ENCODE measurements around the gene CTDP1.

CTDP1 gene

DNA sequence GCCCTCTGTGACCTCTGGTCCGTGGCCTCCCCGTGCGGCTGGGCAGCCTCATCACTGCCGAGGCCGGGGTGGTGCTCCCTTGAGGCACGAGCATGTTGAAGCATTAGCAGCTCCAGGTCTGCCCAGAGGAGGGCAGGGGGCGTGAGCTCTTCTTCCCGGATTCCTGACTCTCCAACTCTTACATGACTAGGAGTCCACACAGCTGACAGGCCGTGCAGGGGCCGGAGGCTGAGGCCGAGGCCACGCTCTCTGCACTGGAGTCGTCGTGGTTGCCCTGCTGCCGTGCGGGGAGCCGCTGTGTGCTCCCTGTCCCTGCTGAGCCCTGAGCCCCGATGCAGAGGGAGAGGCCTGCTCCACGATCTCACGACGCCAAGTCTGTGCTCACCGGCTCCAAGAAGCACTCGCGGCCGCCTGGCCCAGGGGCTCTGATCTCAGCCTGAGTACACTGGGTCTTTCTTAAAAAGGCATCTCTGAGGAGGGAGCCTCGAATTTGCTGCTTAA, 98.7 kb downstream of the CTDP1 start:
- DNase-seq (ENCODE audit: low read depth in 2 of 3, low spot score in 2 of 3) = no peak

DNA sequence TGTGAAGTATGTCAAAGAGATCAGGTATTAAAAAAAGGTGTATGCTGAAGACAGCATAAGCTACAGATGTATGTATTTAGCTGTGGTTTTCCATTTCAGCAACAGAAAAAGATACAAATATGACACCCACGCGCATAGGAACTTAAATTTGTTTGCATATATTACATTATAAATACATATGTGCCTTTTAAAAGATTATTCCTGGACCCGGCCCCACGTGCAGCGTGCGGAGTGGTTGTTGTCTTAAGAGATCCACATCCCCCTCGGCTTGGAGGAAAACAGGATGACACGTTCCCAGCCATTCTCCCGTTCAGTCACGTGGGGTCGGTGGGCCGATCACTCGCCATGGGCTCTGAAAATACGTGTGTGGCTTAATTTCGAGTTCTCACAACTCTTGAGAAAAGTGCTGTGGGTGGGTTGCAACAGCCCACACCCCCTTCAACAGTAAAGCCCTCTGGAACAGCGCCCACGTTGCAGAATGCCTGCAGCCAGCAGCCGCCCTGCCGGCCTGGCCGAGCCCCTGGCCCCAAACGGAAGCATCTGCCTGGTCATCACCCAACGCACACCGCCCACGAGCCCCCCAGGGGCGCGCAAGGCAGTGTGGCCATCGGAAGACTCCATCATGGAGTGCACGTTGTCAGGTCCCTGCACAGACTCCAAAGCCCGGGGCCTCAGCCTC, 99.6 kb downstream of the CTDP1 start:
- no peak for DNase-seq (ENCODE audit: low read depth in 2 of 3, low spot score in 2 of 3)

- DNase-seq (ENCODE audit: low read depth in 2 of 3, low spot score in 2 of 3) = no peak
Observed at GRCh38 chr18:79779700-79780190, 100.1 kb downstream of the CTDP1 start.

GRCh38 chr18:79780547-79780946, 100.9 kb downstream of the CTDP1 start:
- no peak for DNase-seq (ENCODE audit: low read depth in 2 of 3, low spot score in 2 of 3)

GRCh38 chr18:79781331-79781941, 101.8 kb downstream of the CTDP1 start:
- no peak for DNase-seq (ENCODE audit: low read depth in 2 of 3, low spot score in 2 of 3)

DNA sequence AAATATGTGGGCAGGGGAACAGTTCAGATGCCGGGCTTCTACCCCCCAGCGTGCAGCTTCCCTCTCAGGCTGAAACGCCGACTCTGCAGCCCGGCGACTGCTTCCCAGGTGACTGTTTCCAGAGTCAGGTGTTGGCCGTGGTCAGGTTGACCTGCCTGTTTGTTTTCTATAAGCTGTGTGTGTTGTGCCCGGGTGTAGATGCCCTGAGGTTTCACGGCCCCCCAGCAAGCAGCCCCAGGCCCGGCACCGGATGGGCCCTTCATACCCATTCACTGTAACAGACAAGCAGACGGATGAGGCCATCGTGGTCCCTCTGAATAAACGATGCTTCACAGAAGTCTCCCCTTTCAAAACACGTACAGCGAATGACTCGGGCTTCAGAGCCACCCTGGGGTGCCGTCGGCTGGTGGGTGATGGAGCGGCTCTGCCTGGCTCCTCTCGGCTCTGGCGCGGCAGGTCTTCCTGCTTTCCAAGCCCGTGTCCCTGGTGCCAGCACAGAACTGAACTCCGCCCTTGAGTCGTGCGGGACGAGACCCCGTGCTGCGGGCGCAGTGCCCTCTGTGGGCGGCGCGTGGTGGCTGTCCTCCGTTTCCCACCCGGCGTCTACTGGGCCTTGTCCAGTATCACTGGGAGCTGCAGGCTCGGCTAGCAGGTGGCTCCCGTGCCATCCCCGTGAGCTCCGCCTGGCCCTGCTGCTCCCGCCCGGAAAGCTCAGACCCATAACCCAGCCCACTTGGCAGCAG, 103.1 kb downstream of the CTDP1 start:
- no peak for DNase-seq (ENCODE audit: low read depth in 2 of 3, low spot score in 2 of 3)

GRCh38 chr18:79784071-79784913, 104.7 kb downstream of the CTDP1 start:
- DNase-seq (ENCODE audit: low read depth in 2 of 3, low spot score in 2 of 3) = no peak

GRCh38 chr18:79784965-79785770, 105.6 kb downstream of the CTDP1 start:
- no peak for DNase-seq (ENCODE audit: low read depth in 2 of 3, low spot score in 2 of 3)

GRCh38 chr18:79785831-79786230, 106.2 kb downstream of the CTDP1 start:
- DNase-seq (ENCODE audit: low read depth in 2 of 3, low spot score in 2 of 3) = no peak

- no peak for DNase-seq (ENCODE audit: low read depth in 2 of 3, low spot score in 2 of 3)
Observed at GRCh38 chr18:79786304-79786703, 106.7 kb downstream of the CTDP1 start.

GRCh38 chr18:79786786-79787526, 107.4 kb downstream of the CTDP1 start:
- no peak for DNase-seq (ENCODE audit: low read depth in 2 of 3, low spot score in 2 of 3)

GRCh38 chr18:79787527-79787864, 107.9 kb downstream of the CTDP1 start:
- DNase-seq (ENCODE audit: low read depth in 2 of 3, low spot score in 2 of 3) = no peak

- DNase-seq (ENCODE audit: low read depth in 2 of 3, low spot score in 2 of 3) = no peak
Observed at GRCh38 chr18:79787865-79788733, 108.5 kb downstream of the CTDP1 start.

DNA sequence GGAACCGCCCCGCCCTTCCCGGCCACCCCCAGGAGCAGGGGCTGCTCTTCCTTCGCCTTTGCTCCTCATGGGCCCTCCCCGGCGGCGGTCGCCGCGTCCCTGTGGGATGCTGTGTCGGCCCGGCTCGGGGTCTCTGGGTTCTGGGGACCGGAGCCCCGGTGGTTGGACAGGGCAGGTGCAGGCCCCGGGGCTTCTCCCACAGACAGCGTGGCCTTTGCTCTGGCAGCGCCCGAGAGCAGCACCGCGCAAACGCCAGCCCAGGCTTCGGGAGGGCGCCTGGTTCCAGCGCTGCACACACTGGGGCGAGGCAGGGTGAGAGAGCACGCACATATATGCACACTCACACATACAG, 109.1 kb downstream of the CTDP1 start:
- no peak for DNase-seq (ENCODE audit: low read depth in 2 of 3, low spot score in 2 of 3)

- no peak for DNase-seq (ENCODE audit: low read depth in 2 of 3, low spot score in 2 of 3)
Observed at GRCh38 chr18:79789091-79789891, 109.7 kb downstream of the CTDP1 start.

- DNase-seq (ENCODE audit: low read depth in 2 of 3, low spot score in 2 of 3) = no peak
Observed at GRCh38 chr18:79789901-79790890, 110.6 kb downstream of the CTDP1 start.
